Activated naive CD8-positive, alpha-beta T cell treated with anti-CD3 and anti-CD28 coated beads, Interleukin-2, amount 50 U/mL, for 24 hours (primary cell): ENCODE measurements around the gene EFCAB6.

ENCODE experiments used
- ATAC-seq: fragments of 150-1000 bp; cut with Tn5 transposase; one replicate; pipeline ENCODE4 v1.10.0; 2021
- DNase-seq: peaks from one replicate; pipeline ENCODE4 v3.0.0; 2021
- H3K27ac Mint-ChIP-seq: one replicate; pipeline ENCODE4 v1.8.0; 2021; ENCODE audit warnings: mild to moderate bottlenecking, mixed read lengths
- H3K27me3 Mint-ChIP-seq: one replicate; pipeline ENCODE4 v1.8.0; 2021; ENCODE audit warnings: mixed read lengths
- H3K36me3 Mint-ChIP-seq: one replicate; pipeline ENCODE4 v1.8.0; 2021; ENCODE audit warnings: low read depth, mixed read lengths
- H3K4me1 Mint-ChIP-seq: one replicate; pipeline ENCODE4 v1.8.0; 2021; ENCODE audit warnings: mixed read lengths
- H3K4me3 Mint-ChIP-seq: one replicate; pipeline ENCODE4 v1.8.0; 2021; ENCODE audit warnings: mild to moderate bottlenecking, moderate library complexity, mixed read lengths
- H3K9me3 Mint-ChIP-seq: one replicate; pipeline ENCODE4 v1.8.0; 2021; ENCODE audit warnings: mixed read lengths

EFCAB6 gene

GRCh38 chr22:43528601-43529360, 283.3 kb downstream of the EFCAB6 start:
- DNase-seq: no peak
- H3K36me3 Mint-ChIP-seq: no peaks in the 10 kb centered on the region
- no peak overlapping the region for H3K4me3 Mint-ChIP-seq
- ATAC-seq: no peak
- H3K4me1 Mint-ChIP-seq: no peaks in the 10 kb centered on the region
- no peaks in the 10 kb centered on the region for H3K9me3 Mint-ChIP-seq
- no peak overlapping the region for H3K27ac Mint-ChIP-seq
- peaks cover 5% of the 10 kb centered on the region for H3K27me3 Mint-ChIP-seq

DNA sequence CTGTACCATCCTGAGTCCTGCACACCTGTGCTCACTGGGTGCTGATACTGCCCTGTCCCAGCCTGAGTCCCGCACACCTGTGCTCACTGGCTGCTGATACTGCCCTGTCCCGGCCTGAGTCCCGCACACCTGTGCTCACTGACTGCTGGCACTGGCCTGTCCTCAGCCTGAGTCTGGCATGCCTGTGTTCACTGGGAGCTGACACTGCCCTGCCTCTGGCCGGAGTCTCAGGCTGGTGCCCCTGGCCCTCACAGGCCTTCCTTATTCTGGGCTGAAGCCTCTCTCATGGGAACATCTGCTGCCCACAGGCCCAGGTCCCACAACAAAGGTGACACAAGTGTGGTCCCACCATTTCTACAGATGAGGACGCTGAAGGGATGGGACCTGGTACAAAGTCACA, 285.2 kb downstream of the EFCAB6 start:
- Mint-ChIP-seq H3K4me3 (no peak overlapping the region), H3K9me3 (no peaks in the 10 kb centered on the region), H3K27ac (no peak overlapping the region), H3K27me3 (peaks cover 5% of the 10 kb centered on the region), H3K4me1 (no peaks in the 10 kb centered on the region), H3K36me3 (no peaks in the 10 kb centered on the region)
- DNase-seq (no peak), ATAC-seq (no peak)

GRCh38 chr22:43526117-43526655, 285.9 kb downstream of the EFCAB6 start:
- Mint-ChIP-seq H3K36me3 (no peaks in the 10 kb centered on the region), H3K4me1 (peaks cover 2% of the 10 kb centered on the region), H3K27me3 (peaks cover 5% of the 10 kb centered on the region), H3K4me3 (no peak overlapping the region), H3K27ac (no peak overlapping the region), H3K9me3 (no peaks in the 10 kb centered on the region)
- ATAC-seq (no peak), DNase-seq (no peak)

DNA sequence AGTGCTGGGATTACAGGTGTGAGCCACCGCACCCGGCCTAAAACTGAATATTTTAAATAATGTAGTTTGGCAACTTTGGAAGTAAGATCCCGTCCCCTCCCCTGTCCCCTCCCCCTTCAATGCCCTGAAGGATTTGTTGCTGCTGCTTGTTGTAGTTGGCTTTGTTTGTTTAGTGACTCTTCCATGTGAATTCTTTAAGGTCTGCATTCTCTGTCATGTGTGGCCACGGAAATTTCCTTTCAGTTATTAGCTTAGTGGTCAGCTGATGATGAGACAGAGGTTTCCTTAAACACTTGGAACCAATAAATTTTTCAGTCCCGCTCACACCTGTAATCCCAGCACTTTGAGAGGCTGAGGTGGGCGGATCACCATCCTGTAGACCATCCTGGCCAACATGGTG, 290.4 kb downstream of the EFCAB6 start:
- no peak for ATAC-seq
- Mint-ChIP-seq H3K9me3 (no peaks in the 10 kb centered on the region), H3K27me3 (peaks cover 14% of the 10 kb centered on the region), H3K36me3 (no peaks in the 10 kb centered on the region), H3K27ac (no peak overlapping the region), H3K4me1 (peaks cover 13% of the 10 kb centered on the region), H3K4me3 (no peak overlapping the region)
- no peak for DNase-seq

- H3K27ac Mint-ChIP-seq: peak overlapping the region; percentile 23
- H3K4me3 Mint-ChIP-seq: no peak overlapping the region
These were observed 291.5 kb downstream of the EFCAB6 start for GRCh38 chr22:43520632-43521039.

DNA sequence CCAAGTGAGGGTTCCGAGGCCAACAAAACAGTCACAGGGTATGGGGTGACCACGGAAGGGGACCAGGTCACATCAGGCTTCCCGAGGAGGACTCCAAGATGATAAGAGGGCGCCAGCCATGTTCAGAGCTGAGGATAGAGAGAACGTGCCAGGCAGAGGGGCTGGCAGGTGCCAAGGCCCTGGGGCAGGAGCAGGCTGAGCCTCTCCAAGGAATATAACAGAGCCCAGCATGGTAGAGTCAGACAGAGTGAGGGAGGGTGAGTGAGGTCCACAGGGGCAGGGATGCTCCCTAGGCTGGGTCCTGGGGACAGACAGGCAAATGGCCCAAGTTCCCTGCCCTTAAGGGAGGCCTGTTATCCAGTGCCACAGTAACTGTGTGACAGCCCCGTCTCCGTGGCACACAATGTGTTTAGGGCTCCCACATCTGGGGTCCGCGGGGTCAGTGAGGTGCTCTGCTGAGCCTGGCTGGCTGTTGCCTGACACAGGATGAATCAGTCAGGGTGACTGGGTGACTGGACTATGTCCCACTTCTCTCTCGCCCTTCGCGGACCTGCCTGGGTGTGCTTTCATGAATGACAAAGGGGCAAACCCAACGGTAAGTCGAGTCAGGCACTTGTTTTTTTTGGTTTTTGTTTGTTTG, 295.0 kb downstream of the EFCAB6 start:
- H3K9me3 Mint-ChIP-seq: no peaks in the 10 kb centered on the region
- H3K4me1 Mint-ChIP-seq: peaks cover 13% of the 10 kb centered on the region
- H3K36me3 Mint-ChIP-seq: no peaks in the 10 kb centered on the region
- no peak overlapping the region for H3K4me3 Mint-ChIP-seq
- DNase-seq (no peak), ATAC-seq (no peak)
- H3K27me3 Mint-ChIP-seq: peaks cover 12% of the 10 kb centered on the region
- no peak overlapping the region for H3K27ac Mint-ChIP-seq

More at GRCh38 chr22:43520632-43521039, 291.5 kb downstream of the EFCAB6 start:
- DNase-seq (no peak), ATAC-seq (peak; percentile 79)
- peaks cover 13% of the 10 kb centered on the region for H3K4me1 Mint-ChIP-seq
- H3K36me3 Mint-ChIP-seq: no peaks in the 10 kb centered on the region
- peaks cover 12% of the 10 kb centered on the region for H3K27me3 Mint-ChIP-seq
- H3K9me3 Mint-ChIP-seq: no peaks in the 10 kb centered on the region

DNA sequence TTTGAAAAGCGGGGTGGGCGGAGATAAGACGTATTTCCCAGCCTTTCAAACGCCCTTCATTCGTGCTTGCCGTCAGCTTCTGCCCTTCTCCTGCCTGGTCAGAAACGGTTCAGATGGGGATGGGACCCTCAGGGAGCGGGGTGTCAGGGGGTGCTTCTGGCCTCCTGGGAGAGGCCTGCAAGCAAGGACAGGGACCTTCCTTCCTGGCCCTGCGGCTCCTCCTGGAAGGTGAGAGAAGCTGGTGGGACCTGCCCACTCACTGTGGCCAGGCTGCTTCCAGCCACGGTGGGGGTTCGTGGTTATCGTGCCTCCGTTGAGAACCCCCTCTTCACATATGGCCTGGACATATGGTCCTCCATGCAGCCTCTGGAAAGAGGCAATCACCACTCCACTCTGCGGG, 295.7 kb downstream of the EFCAB6 start:
- Mint-ChIP-seq H3K4me3 (no peak overlapping the region), H3K36me3 (no peaks in the 10 kb centered on the region), H3K27me3 (peaks cover 12% of the 10 kb centered on the region), H3K27ac (no peak overlapping the region), H3K4me1 (peaks cover 13% of the 10 kb centered on the region), H3K9me3 (no peaks in the 10 kb centered on the region)
- ATAC-seq (no peak), DNase-seq (no peak)

GRCh38 chr22:43515902-43516301, 296.2 kb downstream of the EFCAB6 start:
- peaks cover 12% of the 10 kb centered on the region for H3K27me3 Mint-ChIP-seq
- peaks cover 8% of the 10 kb centered on the region for H3K4me1 Mint-ChIP-seq
- no peaks in the 10 kb centered on the region for H3K36me3 Mint-ChIP-seq
- no peak overlapping the region for H3K27ac Mint-ChIP-seq
- H3K9me3 Mint-ChIP-seq: no peaks in the 10 kb centered on the region
- no peak overlapping the region for H3K4me3 Mint-ChIP-seq
- DNase-seq (no peak), ATAC-seq (no peak)

DNA sequence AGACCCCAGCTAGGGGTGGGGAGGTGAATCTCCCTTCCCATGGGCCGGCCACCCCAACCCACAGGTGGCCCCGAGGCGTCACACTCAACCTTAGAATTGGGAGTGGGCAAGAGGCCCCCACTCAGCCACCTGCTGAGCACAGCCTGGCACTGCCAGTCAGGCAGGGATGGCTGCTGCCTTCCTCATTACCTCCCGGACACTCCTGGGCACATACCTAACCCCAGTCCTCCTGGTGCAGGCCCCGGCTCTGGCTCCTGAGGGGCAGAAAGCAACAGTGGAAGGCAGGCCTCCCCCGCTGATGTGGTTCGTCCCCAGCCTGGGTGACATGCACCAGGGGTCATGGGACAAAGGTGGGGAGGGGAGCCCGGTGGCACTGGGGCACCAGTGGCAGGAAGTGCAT, 296.7 kb downstream of the EFCAB6 start:
- no peak for ATAC-seq
- peaks cover 12% of the 10 kb centered on the region for H3K27me3 Mint-ChIP-seq
- H3K4me1 Mint-ChIP-seq: peaks cover 3% of the 10 kb centered on the region
- no peak overlapping the region for H3K27ac Mint-ChIP-seq
- H3K4me3 Mint-ChIP-seq: no peak overlapping the region
- H3K36me3 Mint-ChIP-seq: no peaks in the 10 kb centered on the region
- H3K9me3 Mint-ChIP-seq: no peaks in the 10 kb centered on the region
- DNase-seq: no peak

- H3K27me3 Mint-ChIP-seq: peaks cover 10% of the 10 kb centered on the region
- no peaks in the 10 kb centered on the region for H3K9me3 Mint-ChIP-seq
- H3K4me1 Mint-ChIP-seq: no peaks in the 10 kb centered on the region
- DNase-seq (no peak), ATAC-seq (no peak)
- no peak overlapping the region for H3K27ac Mint-ChIP-seq
- no peak overlapping the region for H3K4me3 Mint-ChIP-seq
- H3K36me3 Mint-ChIP-seq: no peaks in the 10 kb centered on the region
These were observed 297.5 kb downstream of the EFCAB6 start for GRCh38 chr22:43514476-43515157.

DNA sequence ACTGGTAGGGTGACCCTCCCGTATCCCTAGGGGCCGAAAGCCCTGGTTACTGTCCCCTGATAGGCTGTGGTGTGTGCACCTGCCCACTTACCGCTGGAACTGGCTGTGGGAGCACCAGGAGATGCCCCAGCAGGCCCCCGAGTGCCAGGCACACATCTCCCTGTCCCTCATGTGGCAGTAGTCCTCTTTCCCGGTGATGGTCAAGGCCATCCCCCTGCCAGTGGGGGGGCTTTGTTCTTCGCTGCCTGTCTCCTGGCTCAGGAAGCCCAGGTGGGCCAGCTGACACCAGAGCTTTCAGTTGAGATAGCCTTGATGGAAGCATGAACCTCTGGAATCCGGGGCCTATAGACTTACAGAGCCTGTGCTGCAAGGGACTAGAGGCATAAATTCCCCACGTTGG, 299.8 kb downstream of the EFCAB6 start:
- H3K4me3 Mint-ChIP-seq: no peak overlapping the region
- no peak overlapping the region for H3K27ac Mint-ChIP-seq
- H3K27me3 Mint-ChIP-seq: peaks cover 2% of the 10 kb centered on the region
- H3K9me3 Mint-ChIP-seq: no peaks in the 10 kb centered on the region
- H3K4me1 Mint-ChIP-seq: no peaks in the 10 kb centered on the region
- no peaks in the 10 kb centered on the region for H3K36me3 Mint-ChIP-seq
- DNase-seq (no peak), ATAC-seq (no peak)

GRCh38 chr22:43511276-43511910, 300.7 kb downstream of the EFCAB6 start:
- Mint-ChIP-seq H3K4me1 (no peaks in the 10 kb centered on the region), H3K36me3 (no peaks in the 10 kb centered on the region), H3K4me3 (no peak overlapping the region), H3K9me3 (no peaks in the 10 kb centered on the region), H3K27me3 (no peaks in the 10 kb centered on the region), H3K27ac (no peak overlapping the region)
- ATAC-seq: no peak
- DNase-seq: no peak

DNA sequence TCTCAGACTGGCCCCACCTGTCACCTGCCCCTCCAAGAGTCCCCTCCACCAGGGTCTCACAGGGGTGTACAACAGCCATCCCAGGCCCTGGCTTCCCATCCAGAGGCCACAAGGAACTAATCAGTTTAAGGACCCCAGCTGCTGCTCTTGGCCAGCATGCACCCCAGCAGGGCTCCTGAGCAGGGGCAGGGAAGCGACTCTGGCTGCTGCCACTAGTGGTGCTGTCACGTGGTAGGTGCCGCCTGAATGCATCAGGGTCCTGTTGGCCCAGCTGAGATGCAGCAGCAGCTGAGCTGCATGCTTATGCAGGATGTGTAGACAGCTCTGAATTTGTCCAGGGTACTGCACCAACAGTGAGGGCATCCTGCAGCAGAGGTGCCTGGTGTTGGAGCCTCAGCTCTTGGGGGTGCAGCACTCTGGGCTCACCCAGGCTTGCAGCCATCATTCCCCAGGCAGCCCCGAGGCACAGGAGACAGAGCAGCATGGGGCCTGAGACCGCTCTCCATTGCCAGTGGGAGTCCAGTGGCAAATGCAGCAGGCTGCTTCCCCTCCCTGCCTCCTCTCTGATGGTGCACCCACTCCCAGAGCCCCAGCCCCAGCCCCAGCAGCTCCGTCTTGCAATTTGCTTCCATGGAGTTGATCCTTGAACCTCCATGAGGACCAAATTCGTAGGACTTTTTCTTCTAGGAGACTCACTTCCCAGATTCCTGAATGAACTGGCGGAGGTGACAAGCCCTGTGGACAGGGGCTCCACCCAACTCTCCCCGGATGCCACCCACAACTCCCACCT, 301.6 kb downstream of the EFCAB6 start:
- H3K4me1 Mint-ChIP-seq: no peaks in the 10 kb centered on the region
- no peak overlapping the region for H3K27ac Mint-ChIP-seq
- no peaks in the 10 kb centered on the region for H3K9me3 Mint-ChIP-seq
- no peaks in the 10 kb centered on the region for H3K27me3 Mint-ChIP-seq
- no peaks in the 10 kb centered on the region for H3K36me3 Mint-ChIP-seq
- ATAC-seq (no peak), DNase-seq (no peak)
- H3K4me3 Mint-ChIP-seq: no peak overlapping the region

- Mint-ChIP-seq H3K36me3 (no peaks in the 10 kb centered on the region), H3K27ac (no peak overlapping the region), H3K4me3 (no peak overlapping the region), H3K9me3 (no peaks in the 10 kb centered on the region), H3K4me1 (no peaks in the 10 kb centered on the region), H3K27me3 (no peaks in the 10 kb centered on the region)
- no peak for ATAC-seq
- DNase-seq: no peak
These were observed 302.8 kb downstream of the EFCAB6 start for GRCh38 chr22:43509337-43509736.
